GM12873 (cell line): ENCODE measurements around the gene OR6B3.

ENCODE experiments used
- TF ChIP-seq, protein P1 (sequence below): IDR thresholded peaks from 2 replicates; pipeline ENCODE4 v1.5.1; 2012; ENCODE audit warnings: low read depth, mild to moderate bottlenecking, moderate library complexity, low read length, control low read depth; ENCODE audit not compliant: insufficient read depth; ENCODE audit errors: missing control alignments

The OR6B3 gene

DNA sequence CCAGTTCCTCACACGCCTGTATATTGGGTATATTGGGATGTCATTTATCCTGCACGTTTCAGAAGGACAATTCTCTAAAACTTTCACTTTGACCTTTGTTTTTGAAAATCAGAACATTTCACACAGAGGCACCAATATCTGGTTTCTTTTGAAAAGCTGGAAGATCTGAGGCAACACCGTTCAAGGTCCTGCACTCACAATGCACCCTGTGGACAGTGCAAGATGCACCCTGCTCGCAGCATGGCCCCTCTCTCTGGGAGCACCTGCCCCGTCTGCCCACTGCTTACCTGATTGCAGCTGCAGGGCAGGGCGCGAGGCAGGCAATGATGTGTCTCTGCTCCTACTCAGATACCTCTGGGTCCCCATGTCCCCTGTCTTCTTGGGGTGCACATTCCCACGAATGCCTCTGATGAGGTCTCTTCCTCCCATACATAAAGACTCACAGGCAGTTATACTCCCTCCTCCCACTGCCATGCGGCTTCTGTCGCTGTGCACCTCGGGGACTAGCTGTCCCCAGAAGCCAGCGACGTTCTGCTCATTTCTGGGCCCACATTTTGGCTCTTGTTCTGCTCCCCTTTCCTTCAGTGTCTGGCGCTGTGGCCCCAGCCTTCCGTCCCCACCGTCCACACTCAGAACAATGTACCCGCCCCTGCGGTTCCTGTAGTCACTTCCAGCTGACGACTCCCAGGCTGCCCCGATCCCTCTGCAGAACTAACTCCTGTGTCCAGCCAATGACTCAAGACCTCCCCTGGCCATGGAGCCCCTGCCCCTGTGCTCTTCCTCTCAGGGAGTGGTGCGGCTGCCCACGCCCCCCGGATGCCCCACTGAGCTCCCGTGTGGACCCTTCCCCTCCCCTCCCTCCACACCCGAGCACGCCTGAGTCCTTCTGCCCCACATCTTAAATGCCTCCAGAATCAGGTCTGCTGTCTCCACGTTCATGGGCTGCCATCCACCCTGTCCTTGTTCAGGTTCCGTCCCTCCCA is at the start of gene OR6B3:
OR6B3 (minus strand) TSS at position 349 of the 983 bp plus-strand sequence.
- TF ChIP-seq, protein P1, sequence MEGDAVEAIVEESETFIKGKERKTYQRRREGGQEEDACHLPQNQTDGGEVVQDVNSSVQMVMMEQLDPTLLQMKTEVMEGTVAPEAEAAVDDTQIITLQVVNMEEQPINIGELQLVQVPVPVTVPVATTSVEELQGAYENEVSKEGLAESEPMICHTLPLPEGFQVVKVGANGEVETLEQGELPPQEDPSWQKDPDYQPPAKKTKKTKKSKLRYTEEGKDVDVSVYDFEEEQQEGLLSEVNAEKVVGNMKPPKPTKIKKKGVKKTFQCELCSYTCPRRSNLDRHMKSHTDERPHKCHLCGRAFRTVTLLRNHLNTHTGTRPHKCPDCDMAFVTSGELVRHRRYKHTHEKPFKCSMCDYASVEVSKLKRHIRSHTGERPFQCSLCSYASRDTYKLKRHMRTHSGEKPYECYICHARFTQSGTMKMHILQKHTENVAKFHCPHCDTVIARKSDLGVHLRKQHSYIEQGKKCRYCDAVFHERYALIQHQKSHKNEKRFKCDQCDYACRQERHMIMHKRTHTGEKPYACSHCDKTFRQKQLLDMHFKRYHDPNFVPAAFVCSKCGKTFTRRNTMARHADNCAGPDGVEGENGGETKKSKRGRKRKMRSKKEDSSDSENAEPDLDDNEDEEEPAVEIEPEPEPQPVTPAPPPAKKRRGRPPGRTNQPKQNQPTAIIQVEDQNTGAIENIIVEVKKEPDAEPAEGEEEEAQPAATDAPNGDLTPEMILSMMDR: no peak

DNA sequence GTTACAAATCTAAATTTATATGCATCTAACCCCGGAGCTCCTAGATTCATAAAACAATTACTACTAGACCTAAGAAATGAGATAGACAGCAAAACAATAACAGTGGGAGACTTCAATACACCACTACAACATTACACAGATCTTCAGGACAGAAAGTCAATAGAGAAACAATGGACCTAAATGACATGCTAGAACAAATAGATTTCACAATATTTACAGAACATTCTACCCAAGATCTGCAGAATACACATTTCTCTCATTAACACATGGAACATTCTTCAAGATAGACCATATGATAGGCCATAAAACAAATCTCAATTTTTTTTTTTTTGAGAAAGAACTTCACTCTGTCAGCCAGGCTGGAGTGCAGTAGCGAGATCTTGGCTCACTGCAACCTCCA is 45.0 kb upstream of the OR6B3 start:
- TF ChIP-seq, protein P1: no peak

DNA sequence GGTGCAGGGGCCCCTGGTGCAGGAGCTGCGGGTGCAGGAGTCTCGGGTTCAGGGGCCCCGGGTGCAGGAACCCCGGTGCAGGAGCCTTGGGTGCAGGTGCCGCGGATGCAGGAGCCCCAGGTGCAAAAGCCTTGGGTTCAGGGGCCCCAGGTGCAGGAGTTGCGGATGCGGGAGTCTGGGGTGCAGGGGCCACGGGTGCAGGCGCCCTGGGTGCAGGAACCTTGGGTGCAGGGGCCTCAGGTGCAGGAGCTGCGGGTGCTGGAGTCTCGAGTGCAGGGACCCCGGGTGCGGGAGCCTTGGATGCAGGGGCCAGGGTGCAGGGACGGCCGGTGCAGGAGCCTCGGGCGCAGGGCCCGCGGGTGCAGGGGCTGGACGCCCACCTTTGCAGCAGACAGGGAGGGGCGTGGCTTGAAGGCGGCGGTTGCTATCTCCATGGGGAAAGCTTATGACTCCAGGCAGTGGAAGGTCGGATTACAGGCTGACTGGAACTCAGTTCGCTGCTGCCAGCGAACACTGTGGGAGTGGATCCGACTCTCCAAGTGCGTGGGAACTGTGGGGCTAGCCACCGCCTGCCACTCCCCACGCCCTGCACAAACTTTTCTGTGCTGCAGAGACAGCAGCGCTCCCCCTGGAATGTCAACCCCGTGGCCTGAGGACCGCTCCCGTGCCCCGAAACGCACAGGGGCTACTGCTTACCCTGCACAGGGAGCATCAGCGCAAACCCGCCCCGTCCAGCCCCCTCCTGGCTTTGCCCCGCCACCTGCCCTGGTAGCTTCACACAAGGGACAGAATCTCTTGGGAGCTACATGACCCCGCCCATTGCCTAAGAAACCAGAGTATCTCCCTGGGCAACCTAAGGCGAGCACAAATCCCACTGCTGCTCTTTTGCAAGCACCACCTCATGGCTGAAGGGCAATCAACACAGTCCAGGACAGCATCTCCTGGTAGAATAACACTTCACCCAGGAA is 42.5 kb upstream of the OR6B3 start:
- TF ChIP-seq, protein P1: no peak

DNA sequence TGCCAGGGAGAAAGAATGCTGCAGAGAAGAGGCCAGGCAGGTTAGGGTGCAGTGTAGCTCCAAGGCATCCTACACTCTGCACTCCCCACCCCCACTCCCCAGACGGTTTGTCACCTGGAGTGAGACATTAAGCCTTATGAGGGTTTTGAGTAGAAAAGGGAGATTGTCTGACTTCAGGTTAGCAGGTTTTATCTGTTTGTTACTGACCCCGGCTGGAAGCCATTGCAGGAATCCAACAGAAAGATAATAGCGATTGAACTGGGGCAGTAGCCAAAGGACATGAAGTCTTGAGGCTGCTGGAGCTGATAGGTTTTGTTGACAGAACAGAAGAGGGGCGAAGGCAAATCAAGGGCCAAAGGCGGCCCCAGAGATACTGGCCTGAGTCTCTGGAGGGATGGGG is 36.0 kb upstream of the OR6B3 start:
- TF ChIP-seq, protein P1: no peak

DNA sequence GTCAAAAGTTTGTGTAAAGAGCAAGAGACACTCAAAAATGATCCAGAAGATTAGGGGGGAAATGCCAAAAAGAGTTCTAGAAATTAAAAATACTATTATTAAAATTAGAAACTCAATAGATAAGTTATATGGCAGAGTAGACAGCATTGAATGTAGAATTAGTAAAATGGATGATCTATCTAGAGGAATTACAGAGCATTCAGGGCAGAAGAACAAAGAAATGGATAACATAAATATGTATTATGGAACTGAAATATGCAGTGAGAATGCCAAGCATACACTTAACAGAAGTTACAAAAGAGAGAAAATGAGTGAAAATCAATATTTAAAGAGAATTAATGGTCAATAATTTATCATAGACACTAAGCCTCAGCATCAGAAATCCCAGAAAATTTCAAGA is 33.2 kb upstream of the OR6B3 start:
- TF ChIP-seq, protein P1: no peak

DNA sequence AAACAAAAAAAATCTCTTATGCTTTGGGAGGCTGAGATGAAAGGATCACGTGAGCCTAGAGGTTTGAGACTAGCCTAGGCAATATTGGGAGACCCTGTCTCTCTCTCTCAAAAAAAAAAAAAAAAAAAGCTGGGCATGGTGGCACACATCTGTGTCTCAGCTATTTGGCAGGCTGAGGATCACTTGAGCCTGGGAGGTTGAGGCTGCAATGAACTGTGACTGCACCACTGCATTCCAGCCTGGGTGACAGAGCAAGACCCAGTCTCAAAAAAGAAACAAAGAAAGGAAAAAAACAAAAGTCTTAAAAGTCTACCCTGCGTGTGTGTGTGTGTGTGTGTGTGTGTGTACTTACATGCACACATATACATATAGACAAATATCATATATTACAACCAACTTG is 25.3 kb upstream of the OR6B3 start:
- TF ChIP-seq, protein P1: no peak

DNA sequence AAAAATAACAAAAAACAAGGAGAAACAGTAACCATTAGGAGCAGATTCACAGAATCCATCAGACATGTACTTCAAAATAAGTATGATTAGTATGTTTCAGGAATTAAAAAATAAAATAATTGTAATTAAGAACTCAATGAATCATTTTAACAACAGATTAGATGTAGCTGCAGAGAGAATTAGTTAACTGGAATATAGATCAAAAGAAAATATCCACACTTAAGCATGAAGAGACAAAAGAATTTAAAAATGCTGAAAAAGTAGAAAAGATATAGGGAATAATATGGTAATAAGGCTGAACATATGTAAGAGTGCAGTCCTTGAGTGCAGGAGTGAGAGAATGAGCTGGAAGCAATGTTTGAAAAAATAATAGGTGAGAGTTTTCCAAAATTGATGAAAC is 24.1 kb upstream of the OR6B3 start:
- TF ChIP-seq, protein P1: no peak
